DMS79 treated with DMSO at 0.1 percent for 48 hours (cell line): ENCODE data around the gene NPAS3.

Experiments used
- DNase-seq: peaks from one replicate; lab custom pipeline; 2025; lab: John Stamatoyannopoulos, UW

NPAS3 gene

GRCh38 chr14:33560718-33561431 lies 622.2 kb downstream of the NPAS3 start:
- no peak for DNase-seq

- no peak for DNase-seq
These were observed 623.0 kb downstream of the NPAS3 start for GRCh38 chr14:33561488-33562175.

DNA sequence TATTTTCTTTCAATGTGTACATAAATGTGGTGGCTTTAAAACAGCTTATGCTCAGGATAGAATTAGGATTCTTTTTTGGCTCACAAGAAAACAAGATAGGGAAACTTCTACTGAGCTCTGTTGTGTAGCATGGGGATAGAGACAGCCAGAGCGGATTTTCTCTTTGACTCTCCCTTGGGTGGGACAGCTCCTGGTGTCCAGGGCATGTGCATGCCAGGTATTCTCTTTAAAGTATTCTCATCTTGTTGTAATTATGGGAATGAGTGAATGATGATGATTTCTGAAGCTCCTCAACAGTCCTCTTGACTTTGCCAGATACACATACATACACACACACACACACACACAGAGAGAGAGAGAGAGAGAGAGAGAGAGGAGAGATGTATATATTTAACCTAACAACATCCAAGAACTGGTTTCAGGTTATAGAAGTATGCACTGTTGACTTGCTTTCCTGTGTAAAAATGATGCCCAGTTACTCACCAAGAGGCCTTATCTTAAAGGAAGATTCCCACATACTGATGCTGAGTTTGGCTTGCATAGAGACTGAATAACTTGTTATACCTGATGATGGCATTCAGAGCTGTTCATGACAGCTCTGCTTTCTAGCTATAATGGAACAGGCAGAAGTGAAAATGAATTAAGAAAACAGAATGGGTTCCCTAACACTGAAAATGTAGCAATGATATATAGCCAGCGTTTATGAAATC lies 624.7 kb downstream of the NPAS3 start:
- no peak for DNase-seq

GRCh38 chr14:33563901-33564197 lies 625.2 kb downstream of the NPAS3 start:
- DNase-seq = no peak

DNA sequence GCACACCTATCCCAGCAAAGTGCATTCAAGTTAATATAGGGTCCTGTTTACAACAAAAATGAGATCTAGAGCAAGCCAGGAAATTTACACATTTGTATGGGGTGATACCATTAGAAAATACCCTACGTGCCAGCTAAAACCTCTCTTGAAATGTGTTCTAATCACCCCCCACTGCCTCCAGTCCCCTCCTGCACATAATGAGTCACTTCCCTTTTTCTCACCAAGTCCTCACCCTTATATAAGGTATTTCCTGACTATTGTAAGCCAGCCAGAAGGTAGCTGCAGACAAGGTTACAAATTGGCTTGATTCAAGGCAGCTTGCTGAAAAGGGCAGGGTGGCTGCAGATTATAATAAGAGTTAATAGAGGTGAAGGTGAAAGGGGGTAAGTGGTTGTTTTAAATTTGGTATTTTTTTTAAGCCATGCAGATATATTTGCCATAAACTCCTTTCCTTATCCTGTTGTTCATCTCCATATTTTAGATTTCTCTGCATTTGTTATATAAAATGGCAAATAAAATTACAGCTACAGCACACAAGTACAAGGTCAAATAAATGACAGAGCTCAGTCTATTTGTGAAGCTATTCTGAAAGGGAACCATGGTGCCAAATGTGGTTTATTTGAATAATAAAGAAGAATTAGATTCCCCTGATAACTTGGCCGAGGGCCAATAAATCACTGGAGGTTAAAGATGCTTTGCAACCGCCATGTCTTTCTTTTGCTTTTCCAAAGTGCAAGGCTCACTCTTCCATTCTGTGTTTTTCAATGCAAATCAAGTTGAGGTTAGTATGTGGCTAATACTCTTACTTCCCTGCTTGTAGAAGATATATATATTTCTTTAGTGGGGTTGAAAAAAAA lies 626.3 kb downstream of the NPAS3 start:
- no peak for DNase-seq

DNA sequence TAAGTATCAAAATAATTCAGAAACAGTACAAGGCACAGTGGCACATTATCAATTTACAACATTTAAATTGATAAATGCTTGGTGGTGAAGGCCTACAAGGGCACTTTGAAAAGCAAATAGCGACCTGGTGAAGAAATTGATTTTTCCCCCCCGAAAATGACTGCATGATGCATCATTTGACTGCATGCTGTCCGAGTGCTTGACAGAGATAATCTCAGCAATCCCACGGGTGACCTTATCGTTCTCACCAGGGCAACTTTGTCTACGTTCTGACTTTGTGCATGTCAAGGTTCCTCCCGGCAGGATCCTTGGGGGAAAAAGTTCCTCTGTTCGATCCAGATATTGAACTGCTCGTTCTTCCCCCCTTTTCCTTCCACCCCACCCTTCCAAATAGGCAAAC lies 627.4 kb downstream of the NPAS3 start:
- no peak for DNase-seq

GRCh38 chr14:33567023-33567728 lies 628.5 kb downstream of the NPAS3 start:
- DNase-seq = no peak

GRCh38 chr14:33567731-33568130 lies 629.1 kb downstream of the NPAS3 start:
- no peak for DNase-seq

GRCh38 chr14:33568935-33569579 lies 630.4 kb downstream of the NPAS3 start:
- DNase-seq = no peak

DNA sequence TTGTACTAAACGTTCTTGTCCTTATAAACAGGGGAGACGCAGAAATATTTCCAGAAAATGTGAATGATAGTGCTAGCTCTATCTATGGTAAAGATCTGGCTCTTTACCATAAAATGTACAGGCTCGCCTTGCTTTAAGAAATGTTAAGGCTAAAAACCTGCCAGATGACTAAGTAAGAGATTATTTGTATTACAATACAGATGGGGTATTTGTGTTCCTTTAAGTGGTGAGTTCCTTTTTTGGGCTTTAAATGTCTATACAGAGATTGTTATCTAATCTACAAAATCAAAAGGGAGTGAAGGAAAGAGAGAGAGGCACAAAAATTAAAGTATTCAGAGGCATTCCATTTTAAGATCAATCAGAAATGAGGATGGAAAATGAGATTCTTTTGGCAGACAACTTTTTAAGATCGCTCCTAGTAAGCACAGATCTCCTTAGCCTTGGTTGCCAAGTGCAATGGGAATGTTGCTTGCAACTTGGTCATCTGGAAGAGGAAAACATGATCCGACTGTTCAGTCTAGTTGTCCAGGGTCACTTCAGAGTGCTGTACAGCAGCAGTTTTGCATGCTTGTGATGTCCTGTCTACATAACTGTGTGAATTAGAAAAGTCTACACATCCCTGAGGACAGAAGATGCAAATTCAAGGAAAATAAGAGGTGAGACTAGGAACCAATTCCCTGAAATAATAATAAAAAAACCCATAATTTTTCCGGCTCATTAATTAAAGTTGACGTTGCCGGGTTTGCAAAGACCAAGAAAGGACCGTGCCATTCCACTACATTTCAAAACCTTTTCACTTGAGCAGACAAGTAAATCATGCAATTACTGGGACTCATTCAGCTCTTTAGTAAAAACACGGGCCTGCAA lies 631.4 kb downstream of the NPAS3 start:
- no peak for DNase-seq

- no peak for DNase-seq
These were observed 632.1 kb downstream of the NPAS3 start for GRCh38 chr14:33570694-33571310.

DNA sequence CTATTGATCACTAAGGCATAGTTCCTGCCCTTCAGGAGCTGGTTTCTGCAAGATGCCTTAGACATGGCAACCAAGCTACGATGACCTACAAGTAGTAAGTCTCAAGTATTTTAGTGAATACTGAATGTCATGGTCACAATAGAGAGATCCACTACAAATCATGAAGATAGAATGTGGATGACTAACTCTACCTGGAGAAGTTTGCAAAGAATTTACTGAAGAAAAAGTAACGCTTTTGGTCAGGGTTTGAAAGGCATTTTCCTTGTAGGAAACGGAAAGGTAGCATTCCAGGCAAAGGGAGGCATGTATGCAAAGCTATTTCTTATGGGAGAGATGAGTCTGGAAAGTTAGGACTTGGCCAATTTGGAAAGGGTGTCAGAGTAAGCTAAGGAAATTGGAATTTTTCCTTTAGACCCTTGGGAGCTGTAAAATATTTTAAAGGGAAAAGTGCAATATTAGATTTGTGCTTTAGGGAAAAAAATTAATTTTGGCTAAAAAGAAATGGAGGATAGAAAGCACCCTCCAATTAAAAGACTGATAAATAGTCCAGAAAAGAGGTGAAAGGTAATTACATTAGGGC lies 634.7 kb downstream of the NPAS3 start:
- DNase-seq = no peak

DNA sequence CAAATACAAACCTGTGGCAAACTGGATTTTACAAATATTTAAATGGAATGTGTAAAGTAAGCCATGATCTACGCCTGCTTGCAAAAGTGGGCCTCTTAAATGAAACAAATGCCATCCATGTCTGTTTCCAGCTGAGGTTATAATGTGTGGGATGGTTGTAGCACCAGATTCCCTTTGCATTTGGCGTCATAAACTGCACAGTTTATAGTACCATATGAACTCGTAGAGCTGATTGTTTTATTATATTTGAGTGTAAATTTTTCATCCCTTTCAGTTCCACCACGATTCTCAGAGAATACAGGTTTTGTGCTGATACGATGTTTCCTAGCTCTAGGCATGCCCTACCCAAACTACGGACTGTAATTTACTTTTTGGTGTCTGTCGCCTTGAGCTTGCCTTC lies 637.3 kb downstream of the NPAS3 start:
- no peak for DNase-seq

DNA sequence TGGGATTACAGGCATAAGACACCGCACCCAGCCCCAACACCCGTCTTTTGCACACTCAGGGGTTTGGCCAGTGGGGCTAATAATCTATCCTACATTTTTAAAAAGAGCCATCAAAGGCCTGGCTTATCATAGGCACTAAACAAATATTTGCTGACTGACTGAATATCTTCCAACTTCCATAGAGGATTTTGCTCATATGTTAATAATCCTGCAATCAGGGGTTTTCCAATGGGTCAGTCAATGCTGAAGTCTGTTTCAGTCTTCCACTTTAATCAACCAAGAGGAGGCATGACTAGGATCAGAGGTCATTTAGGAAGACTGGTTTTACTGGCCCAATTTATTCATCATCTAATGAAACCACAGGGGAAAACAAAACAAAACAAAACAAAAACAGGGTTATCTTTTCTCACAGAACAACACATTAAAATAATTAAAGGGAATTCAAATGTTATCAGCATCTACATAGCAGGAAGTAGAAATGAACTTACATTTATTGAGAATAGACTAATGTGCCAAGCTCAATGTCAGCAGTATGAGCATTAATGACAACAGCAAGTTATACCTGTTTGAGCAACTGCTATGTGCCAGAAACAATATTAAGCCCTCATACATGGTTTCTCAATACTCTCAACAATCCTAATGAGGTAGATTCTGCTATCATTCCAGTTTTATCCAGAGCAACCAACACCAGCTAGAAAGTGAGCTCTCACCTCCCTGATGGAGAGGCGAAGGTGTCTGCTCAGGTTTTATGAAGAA lies 640.0 kb downstream of the NPAS3 start:
- no peak for DNase-seq

DNA sequence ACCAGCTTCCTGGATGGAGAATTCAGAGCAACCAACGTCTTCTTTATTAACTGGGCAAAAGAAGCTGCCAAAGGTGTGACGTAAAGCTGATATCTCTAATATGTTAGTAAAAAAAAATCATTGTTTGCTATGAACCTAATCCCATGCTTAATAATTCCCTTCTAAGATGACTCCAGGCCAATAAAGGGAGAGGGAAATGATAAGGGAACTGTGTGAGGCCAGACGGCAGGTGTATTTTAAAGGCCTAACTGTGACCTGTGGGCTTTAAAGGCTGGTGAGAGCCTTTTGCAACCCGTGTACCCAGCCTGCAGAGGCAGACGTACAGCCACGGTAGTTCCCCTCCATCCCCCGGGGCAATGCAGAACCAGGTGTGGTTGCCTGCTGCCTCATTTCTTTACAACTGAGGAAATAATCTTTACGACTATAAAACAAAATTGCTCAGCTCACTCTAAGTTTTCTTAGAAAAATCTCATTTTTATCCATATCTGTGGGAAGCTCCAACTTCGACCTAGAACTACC lies 641.6 kb downstream of the NPAS3 start:
- DNase-seq = no peak

GRCh38 chr14:33580841-33581240 lies 642.2 kb downstream of the NPAS3 start:
- DNase-seq = no peak

DNA sequence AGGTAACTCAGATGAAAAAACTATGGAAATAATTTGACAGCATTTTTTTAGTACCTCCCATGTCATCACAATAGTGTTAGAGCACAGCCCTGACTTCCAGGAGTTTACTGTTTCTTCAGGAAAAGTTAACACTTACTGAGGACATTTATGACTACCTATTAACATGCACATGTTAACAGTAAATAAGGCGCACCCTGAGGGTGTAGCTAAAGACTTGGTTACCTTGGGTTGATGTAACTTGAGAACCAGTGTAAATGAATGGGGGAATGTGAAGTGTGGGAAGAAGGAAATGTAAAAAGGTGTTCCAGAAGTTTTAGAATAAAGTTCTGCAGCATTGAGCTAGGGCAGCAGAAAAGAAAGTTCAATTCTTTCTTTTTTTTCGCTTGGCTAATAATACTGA lies 646.0 kb downstream of the NPAS3 start:
- DNase-seq = no peak

DNA sequence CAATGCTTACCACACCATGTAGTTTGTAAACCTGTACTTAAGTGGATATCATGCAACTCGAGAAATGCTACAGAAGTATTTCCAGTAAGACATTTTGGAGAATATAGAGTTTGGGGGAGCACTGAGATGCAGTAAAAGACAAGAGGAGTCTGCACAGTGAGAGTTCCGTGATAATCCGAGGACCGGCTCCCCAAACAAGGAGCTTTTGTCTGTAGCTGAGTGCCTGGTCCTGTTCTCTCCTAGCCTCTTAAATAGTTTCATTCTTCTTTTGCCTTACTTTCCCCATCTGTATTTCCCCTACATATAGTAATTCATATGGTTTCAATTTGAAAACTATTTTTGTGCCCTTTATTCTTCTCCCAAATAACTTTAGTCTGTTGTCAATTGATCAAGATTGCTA lies 648.1 kb downstream of the NPAS3 start:
- DNase-seq = no peak
